ENCODE data around the gene NEDD4. TPM values are rescaled to one million over a fixed set of nuclear protein-coding genes. Genes with fewer than 3 reads are reported as not detected.

The NEDD4 gene
- total and polyA plus RNA-seq, 2 of the 4 experiments (the other 2 are of a cell fraction) = 27.4 to 80.7 TPM

DNA sequence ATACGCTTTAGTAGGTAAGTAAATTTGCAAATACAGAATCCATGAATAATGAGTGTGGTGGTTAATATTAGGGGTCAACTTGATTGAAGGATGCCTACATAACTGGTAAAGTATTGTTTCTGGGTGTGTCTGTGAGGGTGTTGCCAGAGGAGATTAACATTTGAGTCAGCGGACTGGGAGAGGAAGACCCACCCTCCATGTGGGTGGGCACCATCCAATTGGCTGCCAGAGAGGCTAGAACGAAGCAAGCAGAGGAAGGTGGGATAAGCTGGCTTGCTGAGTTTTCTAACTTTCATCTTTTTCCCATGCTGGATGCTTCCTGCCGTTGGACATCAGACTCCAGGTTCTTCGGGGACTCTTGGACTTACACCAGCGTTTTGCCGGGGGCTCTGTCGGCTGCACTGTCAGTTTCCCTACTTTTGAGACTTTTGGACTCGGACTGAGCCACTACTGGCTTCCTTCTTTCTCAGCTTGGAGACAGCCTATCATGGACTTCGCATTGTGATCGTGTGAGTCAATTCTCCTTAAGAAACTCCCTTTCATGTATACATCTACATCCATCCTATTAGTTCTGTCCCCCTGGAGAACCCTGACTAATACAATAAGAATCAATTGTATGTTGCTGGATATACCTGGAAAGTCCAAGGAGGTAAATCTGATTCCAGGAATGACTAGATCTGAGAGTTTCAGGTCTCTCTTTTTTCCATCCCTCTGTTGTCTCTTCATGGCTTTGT lies 25.8 kb upstream of the NEDD4 start:
- intact Hi-C loops (cut with micrococcal nuclease) (no loop called here), in situ Hi-C loops (cut with MboI; ENCODE audit: low sequenced_read_pairs) (no loop called here), dilution Hi-C loops (cut with HindIII; ENCODE audit: low sequenced_read_pairs, unreplicated experiment) (no loop called here)
- POLR2A ChIA-PET (ENCODE audit: unreplicated experiment) = no interaction called here
- ATAC-seq (ENCODE audit: low read depth) = no peak
- no peak overlapping the region for H2AK5ac ChIP-seq (ENCODE audit: low read depth, low read length)
- H3K56ac ChIP-seq (ENCODE audit: extremely low read depth, insufficient read depth, low read length) = no peak overlapping the region
- no peaks in the 10 kb centered on the region for H3K79me1 ChIP-seq (ENCODE audit: low read depth in 1 of 2, low read length in 2 of 2)
- H3K14ac ChIP-seq (replicated peaks; ENCODE audit: low read depth, low read length) = no peak overlapping the region
- H3K4me2 ChIP-seq (ENCODE audit: low read depth, low read length) = no peak overlapping the region
- peaks cover 3% of the 10 kb centered on the region; the same call in 1 of the 2 replicates for H3K9me3 ChIP-seq (ENCODE audit: control insufficient read depth, insufficient read depth, low read length)
- H3K27ac ChIP-seq (ENCODE audit: insufficient read depth, low read length) = no peak overlapping the region
- no peak overlapping the region for H3K4ac ChIP-seq (ENCODE audit: low read depth, low read length)
- H3K18ac ChIP-seq (ENCODE audit: low read depth, low read length) = no peak overlapping the region
- H2AFZ ChIP-seq (replicated peaks; ENCODE audit: low read length, poor library complexity) = no peak overlapping the region
- peak; percentile 22 for DNase-seq
- no peaks in the 10 kb centered on the region for H3K36me3 ChIP-seq (ENCODE audit: control insufficient read depth, insufficient read depth, low read length)
- no TSS peak for BruUV-seq (replicated peaks)
- no peaks in the 10 kb centered on the region for H3K9me1 ChIP-seq (ENCODE audit: insufficient read depth, low read length)
- H2BK120ac ChIP-seq (ENCODE audit: low read depth, low read length) = no peak overlapping the region
- no peak overlapping the region for H3K9ac ChIP-seq (ENCODE audit: low read depth, low read length)
- no peak overlapping the region for H4K5ac ChIP-seq (ENCODE audit: low read depth, low read length)
- no peaks in the 10 kb centered on the region; the same call in none of the 2 replicates for H3K27me3 ChIP-seq (ENCODE audit: control insufficient read depth, insufficient read depth, low read length)
- no peak overlapping the region for H2BK5ac ChIP-seq (ENCODE audit: low read depth, low read length, poor library complexity, severe bottlenecking)
- no peak overlapping the region for H2BK15ac ChIP-seq (ENCODE audit: low read depth, low read length)
- WGBS, 2 experiments (ENCODE audit: extremely low coverage in 2 of 2, insufficient read length in 1 of 2) = 100% methylated on average over 1 of the region's 11 CpGs; no CpG with 5 or more reads in 1 of the 2 experiments
- CTCF ChIA-PET = no interaction called here
- no peak overlapping the region for H2AK9ac ChIP-seq (replicated peaks; ENCODE audit: low read depth, low read length, poor library complexity)
- no peak overlapping the region for H4K8ac ChIP-seq (ENCODE audit: low read depth in 2 of 2, low read length in 2 of 2)
- TF ChIP-seq CEBPB (IDR thresholded peaks at IDR 0.05; ENCODE audit: low read depth, low read length) = no peak
- H4K20me1 ChIP-seq (ENCODE audit: insufficient read depth, low read length) = no peaks in the 10 kb centered on the region
- no peaks in the 10 kb centered on the region for H3K4me1 ChIP-seq (ENCODE audit: control insufficient read depth, insufficient read depth, low read length)
- no peak overlapping the region for H2BK20ac ChIP-seq (ENCODE audit: low read depth, low read length)
- no peak overlapping the region for H4K91ac ChIP-seq (ENCODE audit: insufficient read depth, low read depth, low read length)
- H3K4me3 ChIP-seq (ENCODE audit: insufficient read depth, low read depth, low read length) = no peak overlapping the region
- no peak overlapping the region for H3K23ac ChIP-seq (ENCODE audit: low read depth, low read length)

All from IMR-90 (cell line).